Right lobe of liver (tissue), 4 donors: ENCODE data around the gene HPS5.

Experiments used
- POLR2A ChIP-seq: fragments of 450-650 bp; IDR thresholded peaks from one replicate; pipeline ENCODE4 v1.6.1; 2017; ENCODE audit warnings: antibody characterized with exemption, mild to moderate bottlenecking
- TF ChIP-seq, protein P1 (sequence below), 4 donors: fragments of 200-600 bp in 3 of 4; fragments of 450-650 bp in 1 of 4; IDR thresholded peaks; one replicate each; pipeline versions ENCODE4 v1.5.1 to v1.8.0; 2016 to 2022; ENCODE audit warnings: antibody characterized with exemption in 4 of 4, mild to moderate bottlenecking in 2 of 4
- donor health status: DM: no; HTN: no; CAD: no.
- donor health status: DM: no; HTN: no; CAD: no.
- donor health status: DM: no; HTN: yes; CAD: no.

DNA sequence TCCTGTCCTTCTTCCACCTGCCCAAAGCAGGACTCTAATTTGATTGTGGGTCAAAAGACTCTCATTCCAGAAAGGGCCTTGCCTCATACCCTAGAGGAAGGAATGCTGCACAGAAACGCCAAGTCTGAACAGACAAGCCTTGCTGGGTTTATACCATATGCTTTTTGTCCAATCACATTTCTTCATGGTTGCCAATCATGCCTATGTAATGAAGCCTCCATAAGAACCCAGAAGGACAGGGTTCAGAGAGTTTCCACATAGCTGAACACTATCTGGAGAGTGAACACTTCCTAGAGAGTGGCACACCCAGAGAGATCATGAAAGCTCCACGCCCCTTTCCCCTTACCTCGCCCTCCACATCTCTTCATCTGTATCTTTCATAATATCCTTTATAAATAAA lies 68.7 kb downstream of the HPS5 start:
- TF ChIP-seq, protein P1, sequence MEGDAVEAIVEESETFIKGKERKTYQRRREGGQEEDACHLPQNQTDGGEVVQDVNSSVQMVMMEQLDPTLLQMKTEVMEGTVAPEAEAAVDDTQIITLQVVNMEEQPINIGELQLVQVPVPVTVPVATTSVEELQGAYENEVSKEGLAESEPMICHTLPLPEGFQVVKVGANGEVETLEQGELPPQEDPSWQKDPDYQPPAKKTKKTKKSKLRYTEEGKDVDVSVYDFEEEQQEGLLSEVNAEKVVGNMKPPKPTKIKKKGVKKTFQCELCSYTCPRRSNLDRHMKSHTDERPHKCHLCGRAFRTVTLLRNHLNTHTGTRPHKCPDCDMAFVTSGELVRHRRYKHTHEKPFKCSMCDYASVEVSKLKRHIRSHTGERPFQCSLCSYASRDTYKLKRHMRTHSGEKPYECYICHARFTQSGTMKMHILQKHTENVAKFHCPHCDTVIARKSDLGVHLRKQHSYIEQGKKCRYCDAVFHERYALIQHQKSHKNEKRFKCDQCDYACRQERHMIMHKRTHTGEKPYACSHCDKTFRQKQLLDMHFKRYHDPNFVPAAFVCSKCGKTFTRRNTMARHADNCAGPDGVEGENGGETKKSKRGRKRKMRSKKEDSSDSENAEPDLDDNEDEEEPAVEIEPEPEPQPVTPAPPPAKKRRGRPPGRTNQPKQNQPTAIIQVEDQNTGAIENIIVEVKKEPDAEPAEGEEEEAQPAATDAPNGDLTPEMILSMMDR (IDR thresholded peaks at IDR 0.05): no peak
- TF ChIP-seq POLR2A: no peak
